Mammary epithelial cell (primary cell): ENCODE measurements around the gene CLCN7.

Source experiments
- CTCF ChIP-seq, 2 donors: IDR thresholded peaks in 1 of 2; conservative IDR thresholded peaks in 1 of 2; 2 replicates each; pipeline ENCODE4 v1.5.1; 2011 to 2012; ENCODE audit warnings: inconsistent platforms in 2 of 2, low read length in 2 of 2, mild to moderate bottlenecking in 2 of 2, control low read depth in 1 of 2, low read depth in 1 of 2; ENCODE audit not compliant: insufficient read depth in 1 of 2; ENCODE audit errors: extremely low read depth in 1 of 2
- EZH2 ChIP-seq: IDR thresholded peaks from 2 replicates; pipeline ENCODE4 v1.6.1; 2012; ENCODE audit warnings: low read length, inconsistent platforms, borderline replicate concordance

DNA sequence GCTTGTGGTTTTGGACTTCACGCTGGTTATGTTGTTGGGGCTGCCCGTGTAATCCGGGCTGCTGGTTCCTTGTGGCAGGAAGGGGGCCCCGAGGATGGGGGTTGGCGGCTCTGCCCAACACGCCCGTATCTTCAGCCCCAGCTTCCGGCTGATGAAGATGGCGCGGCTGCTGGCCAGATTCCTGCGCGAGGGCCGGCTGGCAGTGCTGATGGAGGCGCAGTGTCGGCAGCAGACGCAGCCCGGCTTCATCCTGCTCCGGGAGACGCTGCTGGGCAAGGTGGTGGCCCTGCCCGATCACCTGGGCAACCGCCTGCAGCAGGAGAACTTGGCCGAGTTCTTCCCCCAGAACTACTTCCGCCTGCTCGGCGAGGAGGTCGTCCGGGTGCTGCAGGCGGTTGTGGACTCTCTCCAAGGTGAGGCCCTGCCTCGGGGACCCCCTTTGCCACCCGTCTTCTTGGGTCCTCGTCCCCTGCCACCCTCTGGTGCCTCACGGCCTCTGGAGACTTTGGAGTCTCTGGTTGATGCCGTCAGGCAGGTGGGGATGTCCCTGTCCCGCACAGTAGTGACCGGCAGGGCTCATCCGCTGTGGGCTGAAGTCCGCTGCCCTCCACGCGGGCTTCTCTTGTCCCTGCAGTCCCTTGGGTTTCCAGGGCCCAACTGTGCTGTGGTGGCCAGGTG, 20.5 kb upstream of the CLCN7 start:
- TF ChIP-seq CTCF (conservative IDR thresholded peaks at IDR 0.05 in 1 of 2, IDR thresholded peaks at IDR 0.05 in 1 of 2; ENCODE audit: extremely low read depth in 1 of 2, insufficient read depth in 1 of 2, low read depth in 1 of 2, low read length in 2 of 2) (no peak), EZH2 (no peak)
